C4-2B (cell line): ENCODE measurements around the gene FAM221B.

Source experiments
- CTCF ChIP-seq: fragments of 450-650 bp; conservative IDR thresholded peaks from 2 replicates; pipeline ENCODE4 v1.5.1; 2017; ENCODE audit warnings: mild to moderate bottlenecking
- ZFX ChIP-seq: fragments of 450-650 bp; IDR thresholded peaks from 2 replicates; pipeline ENCODE4 v1.6.1; 2017

- TF ChIP-seq CTCF (no peak), ZFX (no peak)
These were observed 27.7 kb upstream of the FAM221B start for GRCh38 chr9:35856206-35856605.
